Colonic mucosa (tissue), 4 donors: ENCODE measurements around the gene DTNA. TPM values are rescaled to one million over a fixed set of nuclear protein-coding genes. Genes with fewer than 3 reads are reported as not detected.

ENCODE experiments used
- DNase-seq: peaks from one replicate; pipeline ENCODE4 v3.0.0-alpha.2; 2020
- H3K27ac ChIP-seq: fragments of 200-600 bp; one replicate; pipeline ENCODE4 v1.8.0; 2021
- H3K27me3 ChIP-seq: fragments of 200-600 bp; one replicate; pipeline ENCODE4 v1.8.0; 2021
- H3K36me3 ChIP-seq: fragments of 200-600 bp; one replicate; pipeline ENCODE4 v1.8.0; 2021
- H3K4me1 ChIP-seq: fragments of 200-600 bp; one replicate; pipeline ENCODE4 v1.8.0; 2021; ENCODE audit warnings: mild to moderate bottlenecking
- H3K4me3 ChIP-seq: fragments of 200-600 bp; one replicate; pipeline ENCODE4 v1.8.0; 2021
- H3K9ac ChIP-seq, 2 donors: one replicate each; pipeline ENCODE4 v1.7.0; 2013; ENCODE audit warnings: control low read depth in 2 of 2, low read depth in 2 of 2, low read length in 2 of 2
- H3K9me3 ChIP-seq: fragments of 200-600 bp; one replicate; pipeline ENCODE4 v1.8.0; 2021
- intact Hi-C: fragments of 100-400 bp; cut with DNase I; formaldehyde crosslinking; loops from one replicate; pipeline ENCODE4 v1.14.1; 2022
- total RNA-seq, 2 donors: library from RNA; stranded (reverse); fragmentation: NEBNext Ultra II Directional in 1 of 2; extraction: Animal tissue kit (Norgen Biotek cat#: 25700) in 1 of 2; gene quantifications; one replicate each; pipeline ENCODE4 v1.2.1, GENCODE V29; 2021
- TF ChIP-seq, protein P1 (sequence below): fragments of 200-600 bp; IDR thresholded peaks from one replicate; pipeline ENCODE4 v1.8.0; 2022; ENCODE audit warnings: antibody characterized with exemption, mild to moderate bottlenecking
- donor health status: healthy.
- donor health status: DM: no; HTN: no; CAD: no.
- donor health status: DM: no; HTN: no; CAD: no.

The DTNA gene
- total RNA-seq, 2 donors from 2014 or later, result 1.3 to 7.5 TPM

DNA sequence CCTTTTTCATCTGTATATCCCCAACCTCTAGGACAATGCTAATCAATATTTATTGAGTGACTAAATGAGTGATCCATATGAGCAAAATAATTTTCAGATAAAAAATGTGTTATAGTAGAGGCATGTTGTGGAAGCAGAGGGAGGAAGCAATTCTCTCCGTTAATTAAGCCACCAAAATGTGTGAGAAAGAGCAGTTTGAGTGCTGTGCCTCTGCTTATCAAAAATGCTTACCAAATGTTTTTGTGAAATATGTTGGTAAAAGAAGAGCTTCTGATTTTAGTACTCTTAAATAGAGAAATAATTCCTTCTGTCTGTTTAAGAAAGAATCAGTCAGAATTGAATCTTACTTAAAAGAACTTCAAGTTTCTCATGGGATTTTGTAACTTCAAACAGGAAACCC, 90.3 kb downstream of the DTNA start:
- Histone ChIP-seq H3K9ac (no peak overlapping the region), H3K36me3 (no peaks in the 10 kb centered on the region), H3K27ac (no peak overlapping the region), H3K27me3 (no peaks in the 10 kb centered on the region), H3K4me3 (no peak overlapping the region), H3K4me1 (no peaks in the 10 kb centered on the region), H3K9me3 (no peaks in the 10 kb centered on the region)
- TF ChIP-seq, protein P1, sequence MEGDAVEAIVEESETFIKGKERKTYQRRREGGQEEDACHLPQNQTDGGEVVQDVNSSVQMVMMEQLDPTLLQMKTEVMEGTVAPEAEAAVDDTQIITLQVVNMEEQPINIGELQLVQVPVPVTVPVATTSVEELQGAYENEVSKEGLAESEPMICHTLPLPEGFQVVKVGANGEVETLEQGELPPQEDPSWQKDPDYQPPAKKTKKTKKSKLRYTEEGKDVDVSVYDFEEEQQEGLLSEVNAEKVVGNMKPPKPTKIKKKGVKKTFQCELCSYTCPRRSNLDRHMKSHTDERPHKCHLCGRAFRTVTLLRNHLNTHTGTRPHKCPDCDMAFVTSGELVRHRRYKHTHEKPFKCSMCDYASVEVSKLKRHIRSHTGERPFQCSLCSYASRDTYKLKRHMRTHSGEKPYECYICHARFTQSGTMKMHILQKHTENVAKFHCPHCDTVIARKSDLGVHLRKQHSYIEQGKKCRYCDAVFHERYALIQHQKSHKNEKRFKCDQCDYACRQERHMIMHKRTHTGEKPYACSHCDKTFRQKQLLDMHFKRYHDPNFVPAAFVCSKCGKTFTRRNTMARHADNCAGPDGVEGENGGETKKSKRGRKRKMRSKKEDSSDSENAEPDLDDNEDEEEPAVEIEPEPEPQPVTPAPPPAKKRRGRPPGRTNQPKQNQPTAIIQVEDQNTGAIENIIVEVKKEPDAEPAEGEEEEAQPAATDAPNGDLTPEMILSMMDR, result no peak
- intact Hi-C loops, result no loop called here
- no peak for DNase-seq

DNA sequence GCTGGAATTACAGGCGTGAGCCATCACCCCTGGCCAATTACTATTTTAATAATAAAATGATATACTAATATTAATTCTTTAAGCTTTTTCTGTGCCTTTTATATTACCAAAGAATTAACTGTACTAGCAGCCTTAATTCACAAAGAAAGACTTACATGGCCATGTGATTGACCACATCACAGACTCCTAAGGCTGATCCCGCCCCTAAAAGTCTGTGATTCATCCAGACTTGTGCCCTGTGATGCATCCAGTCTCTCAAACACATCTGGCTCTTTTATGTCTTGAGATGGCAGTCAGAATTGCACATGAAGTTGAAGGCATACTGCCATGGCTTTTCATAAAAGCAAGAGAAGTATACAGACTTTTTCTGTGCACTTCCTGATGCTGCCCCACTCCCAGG, 91.7 kb downstream of the DTNA start:
- DNase-seq, result no peak
- no peaks in the 10 kb centered on the region for H3K4me1 ChIP-seq
- no peak overlapping the region for H3K9ac ChIP-seq
- H3K9me3 ChIP-seq, result no peaks in the 10 kb centered on the region
- no peaks in the 10 kb centered on the region for H3K36me3 ChIP-seq
- no peak overlapping the region for H3K27ac ChIP-seq
- H3K27me3 ChIP-seq, result no peaks in the 10 kb centered on the region
- TF ChIP-seq, protein P1, result no peak
- H3K4me3 ChIP-seq, result no peak overlapping the region
- intact Hi-C loops, result no loop called here

DNA sequence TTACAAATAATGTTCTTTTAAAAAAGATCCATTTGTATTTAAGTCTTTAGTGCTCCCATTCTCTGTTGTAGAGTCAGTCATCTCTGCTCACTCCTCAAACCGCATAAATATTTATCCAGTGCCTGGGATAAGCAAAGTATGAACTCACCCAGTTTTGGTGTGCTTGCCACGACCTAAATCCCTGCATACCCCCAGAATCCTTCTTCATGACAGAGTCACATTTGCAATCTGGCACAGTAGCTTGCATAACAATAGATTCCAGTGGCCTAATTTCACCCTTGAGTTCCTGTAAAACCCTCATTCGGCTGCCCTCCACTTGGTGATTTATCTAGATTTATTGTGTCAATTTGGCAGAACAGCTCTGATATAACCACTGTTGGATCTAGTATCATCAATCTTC, 92.9 kb downstream of the DTNA start:
- intact Hi-C loops, result no loop called here
- TF ChIP-seq, protein P1, result no peak

DNA sequence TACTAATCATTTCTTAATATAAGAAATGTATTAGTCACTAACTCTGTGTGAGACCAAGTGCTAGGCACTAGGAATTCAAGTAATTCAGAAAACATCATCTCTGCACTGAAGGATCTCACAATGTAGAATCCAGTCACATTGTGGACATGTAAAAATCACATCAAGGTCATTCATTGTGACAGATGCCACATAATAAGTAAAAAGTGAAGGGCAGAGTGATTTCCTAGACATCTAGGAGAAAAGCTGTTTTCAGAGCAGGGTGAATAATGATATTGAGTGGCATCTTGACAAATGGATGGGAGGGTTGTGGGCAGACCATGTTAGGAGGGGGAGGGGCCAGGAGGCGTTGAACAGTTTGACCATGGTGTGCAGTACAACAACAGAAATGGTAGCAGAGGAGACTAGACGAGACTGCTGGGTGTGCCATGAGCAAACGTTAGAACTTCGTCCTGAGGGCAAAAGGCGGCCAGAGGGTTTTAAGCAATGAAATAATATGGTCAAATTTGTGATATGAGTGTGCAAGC, 93.8 kb downstream of the DTNA start:
- DNase-seq, result no peak
- Histone ChIP-seq H3K4me3 (no peak overlapping the region), H3K4me1 (no peaks in the 10 kb centered on the region), H3K36me3 (no peaks in the 10 kb centered on the region), H3K27me3 (no peaks in the 10 kb centered on the region), H3K27ac (no peak overlapping the region), H3K9ac (no peak overlapping the region), H3K9me3 (no peaks in the 10 kb centered on the region)
- TF ChIP-seq, protein P1, result no peak
- intact Hi-C loops, result no loop called here

More for the DNA sequence above, 92.9 kb downstream of the DTNA start:
- DNase-seq, result no peak
- no peaks in the 10 kb centered on the region for H3K36me3 ChIP-seq
- H3K4me3 ChIP-seq, result no peak overlapping the region
- no peak overlapping the region for H3K27ac ChIP-seq
- no peaks in the 10 kb centered on the region for H3K4me1 ChIP-seq
- no peaks in the 10 kb centered on the region for H3K27me3 ChIP-seq
- H3K9me3 ChIP-seq, result no peaks in the 10 kb centered on the region
- H3K9ac ChIP-seq, result no peak overlapping the region

DNA sequence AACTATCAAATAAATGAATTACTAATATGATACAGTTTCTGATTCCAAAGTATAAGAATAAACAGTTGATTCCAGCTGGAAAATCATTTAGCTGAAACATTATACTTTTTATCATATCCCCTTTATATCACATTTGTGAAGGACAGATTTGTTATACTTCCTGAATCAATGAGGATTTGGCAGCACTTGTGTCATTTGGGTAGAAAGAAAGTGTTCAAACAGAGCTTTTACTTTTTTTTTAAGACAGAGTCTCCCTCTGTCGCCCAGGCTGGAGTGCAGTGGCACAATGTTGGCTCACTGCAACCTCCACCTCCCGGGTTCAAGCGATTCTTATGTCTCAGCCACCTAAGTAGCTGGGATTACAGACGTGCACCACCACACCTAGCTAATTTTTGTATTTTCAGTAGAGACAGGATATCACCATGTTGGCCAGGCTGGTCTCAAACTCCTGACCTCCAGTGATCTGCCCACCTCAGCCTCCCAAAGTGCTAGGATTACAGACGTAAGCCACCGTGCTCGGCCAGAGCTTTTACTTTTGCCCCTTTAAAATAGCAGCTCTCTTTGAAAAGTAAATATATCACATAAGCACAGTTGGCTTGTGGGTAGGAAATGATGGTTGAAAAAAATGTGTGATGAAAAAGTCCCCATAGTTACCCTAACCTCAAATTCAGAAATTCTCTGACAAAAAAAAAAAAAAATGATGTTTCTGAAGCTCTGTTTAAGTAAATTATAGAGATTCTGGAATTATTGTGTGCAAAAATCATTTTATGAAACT, 95.2 kb downstream of the DTNA start:
- H3K9me3 ChIP-seq, result no peaks in the 10 kb centered on the region
- TF ChIP-seq, protein P1, result no peak
- H3K36me3 ChIP-seq, result no peaks in the 10 kb centered on the region
- H3K4me3 ChIP-seq, result no peak overlapping the region
- no peaks in the 10 kb centered on the region for H3K4me1 ChIP-seq
- H3K9ac ChIP-seq, result no peak overlapping the region
- H3K27ac ChIP-seq, result no peak overlapping the region
- intact Hi-C loops, result no loop called here
- no peaks in the 10 kb centered on the region for H3K27me3 ChIP-seq
- DNase-seq, result no peak
